NCI-H82 (cell line): ENCODE results near the gene ELK4.

Experiments
- DNase-seq: peaks from one replicate; lab custom pipeline; 2025; lab: John Stamatoyannopoulos, UW

The ELK4 gene

GRCh38 chr1:205630241-205630640 lies 1.6 kb downstream of the ELK4 start:
- no peak for DNase-seq

GRCh38 chr1:205629751-205630150 lies 2.1 kb downstream of the ELK4 start:
- DNase-seq = no peak

GRCh38 chr1:205627956-205628355 lies 3.9 kb downstream of the ELK4 start:
- no peak for DNase-seq

GRCh38 chr1:205626216-205626615 lies 5.6 kb downstream of the ELK4 start:
- no peak for DNase-seq

GRCh38 chr1:205623646-205624045 lies 8.2 kb downstream of the ELK4 start:
- DNase-seq = no peak

GRCh38 chr1:205620269-205620668 lies 11.5 kb downstream of the ELK4 start:
- no peak for DNase-seq

- no peak for DNase-seq
Measured at GRCh38 chr1:205619376-205619775, 12.4 kb downstream of the ELK4 start.

- DNase-seq = no peak
Measured at GRCh38 chr1:205616563-205617293, 15.1 kb downstream of the ELK4 start.

- DNase-seq = no peak
Measured at GRCh38 chr1:205615789-205616188, 16.0 kb downstream of the ELK4 start.

GRCh38 chr1:205613854-205614412 lies 17.9 kb downstream of the ELK4 start:
- DNase-seq = no peak

- no peak for DNase-seq
Measured at GRCh38 chr1:205612556-205612955, 19.3 kb downstream of the ELK4 start.

- DNase-seq = no peak
Measured at GRCh38 chr1:205612104-205612503, 19.7 kb downstream of the ELK4 start.

- no peak for DNase-seq
Measured at GRCh38 chr1:205610901-205611466, 20.8 kb downstream of the ELK4 start.

- no peak for DNase-seq
Measured at GRCh38 chr1:205610036-205610435, 21.8 kb downstream of the ELK4 start.

- no peak for DNase-seq
Measured at GRCh38 chr1:205604825-205605505, 26.8 kb downstream of the ELK4 start.

GRCh38 chr1:205604059-205604458 lies 27.8 kb downstream of the ELK4 start:
- no peak for DNase-seq

GRCh38 chr1:205601205-205601604 lies 30.6 kb downstream of the ELK4 start:
- no peak for DNase-seq

- DNase-seq = no peak
Measured at GRCh38 chr1:205600085-205600484, 31.7 kb downstream of the ELK4 start.

GRCh38 chr1:205599669-205600042 lies 32.2 kb downstream of the ELK4 start:
- DNase-seq = no peak

- no peak for DNase-seq
Measured at GRCh38 chr1:205598841-205599668, 32.8 kb downstream of the ELK4 start.

GRCh38 chr1:205597691-205598314 lies 34.0 kb downstream of the ELK4 start:
- no peak for DNase-seq

- DNase-seq = no peak
Measured at GRCh38 chr1:205596876-205597275, 34.9 kb downstream of the ELK4 start.
